SK-N-SH (cell line): ENCODE data around the gene PAAF1. TPM values are rescaled to one million over a fixed set of nuclear protein-coding genes. Genes with fewer than 3 reads are reported as not detected.
"Not testable (repeated sequence)": the region's sequence is repeated elsewhere in the genome, so short reads cannot be mapped to it uniquely, and the experiment has no call there.

Experiments
- CTCF ChIA-PET: fragments of 300-600, 350-600 bp; formaldehyde crosslinking; extraction: SDS; loops from one replicate; lab custom pipeline; 2021; lab: Yijun Ruan, JAX
- POLR2A ChIA-PET: fragments of 350-600 bp; sonication (Branson Sonifier 250); formaldehyde crosslinking; extraction: SDS; loops from one replicate; lab custom pipeline; 2020; ENCODE audit warnings: antibody characterized with exemption, inconsistent platforms; lab: Yijun Ruan, JAX
- DNase-seq: peaks from one replicate; pipeline ENCODE4 v3.0.0; 2012
- H2AFZ ChIP-seq: fragments of 200-600 bp; sonication (generic); 2 replicates; pipeline ENCODE4 v1.8.1; 2016; ENCODE audit warnings: antibody characterized with exemption, mild to moderate bottlenecking, low read depth
- H3F3A ChIP-seq: fragments of 200-600 bp; sonication (generic); replicated peaks from 2 replicates; pipeline ENCODE3; 2016; ENCODE audit warnings: antibody characterized with exemption, mild to moderate bottlenecking; ENCODE audit not compliant: insufficient read depth
- H3K27ac ChIP-seq, 2 experiments: fragments of 200-500 bp in 1 of 2; fragments of 200-600 bp in 1 of 2; sonication (Bioruptor generic) in 1 of 2; sonication (generic), shearing (Covaris generic) in 1 of 2; 2 replicates each; pipeline versions ENCODE4 v1.5.1 to v1.6.1; 2014 to 2016; ENCODE audit warnings: low read depth in 2 of 2, inconsistent platforms in 1 of 2, low read length in 1 of 2, mild to moderate bottlenecking in 1 of 2, mixed read lengths in 1 of 2
- H3K27me3 ChIP-seq: fragments of 200-600 bp; sonication (generic), shearing (Covaris generic); 2 replicates; pipeline ENCODE4 v1.6.1; 2016; ENCODE audit warnings: mixed run types; ENCODE audit not compliant: insufficient read depth
- H3K36me3 ChIP-seq, 2 experiments: fragments of 200-500 bp in 1 of 2; fragments of 200-600 bp in 1 of 2; sonication (Bioruptor generic) in 1 of 2; sonication (generic) in 1 of 2; replicated peaks in 1 of 2; 2 replicates each; pipeline versions ENCODE3 to v1.5.1; 2014 to 2016; ENCODE audit warnings: low read length in 1 of 2, mild to moderate bottlenecking in 1 of 2; ENCODE audit not compliant: insufficient read depth in 2 of 2, control insufficient read depth in 1 of 2
- H3K4me1 ChIP-seq, 2 experiments: fragments of 200-500 bp in 1 of 2; fragments of 200-600 bp in 1 of 2; sonication (Bioruptor generic) in 1 of 2; sonication (generic), shearing (Covaris generic) in 1 of 2; 2 replicates each; pipeline versions ENCODE4 v1.5.1 to v1.6.1; 2014 to 2016; ENCODE audit warnings: low read depth in 1 of 2, low read length in 1 of 2, mixed run types in 1 of 2; ENCODE audit not compliant: insufficient read depth in 2 of 2, control insufficient read depth in 1 of 2
- H3K4me2 ChIP-seq: fragments of 200-600 bp; sonication (generic), shearing (Covaris generic); 2 replicates; pipeline ENCODE4 v1.6.1; 2017; ENCODE audit warnings: mixed run types
- H3K4me3 ChIP-seq, 2 experiments: fragments of 200-500 bp in 1 of 2; fragments of 200-600 bp in 1 of 2; sonication (Bioruptor generic) in 1 of 2; sonication (generic), shearing (Covaris generic) in 1 of 2; 2 replicates each; pipeline versions ENCODE4 v1.5.1 to v1.8.1; 2014 to 2016; ENCODE audit warnings: low read depth in 2 of 2, inconsistent platforms in 1 of 2, low read length in 1 of 2, mild to moderate bottlenecking in 1 of 2, mixed read lengths in 1 of 2, moderate library complexity in 1 of 2
- H3K79me2 ChIP-seq: fragments of 200-600 bp; sonication (generic); 2 replicates; pipeline ENCODE4 v1.8.1; 2017; ENCODE audit warnings: mild to moderate bottlenecking; ENCODE audit not compliant: insufficient read depth
- H3K9ac ChIP-seq: fragments of 200-600 bp; sonication (generic); 2 replicates; pipeline ENCODE4 v1.6.1; 2017; ENCODE audit warnings: mixed run types
- H3K9me2 ChIP-seq: fragments of 200-600 bp; sonication (generic); 2 replicates; pipeline ENCODE4 v1.6.1; 2017; ENCODE audit warnings: mixed run types
- H3K9me3 ChIP-seq: fragments of 200-600 bp; sonication (generic); 2 replicates; pipeline ENCODE4 v1.6.1; 2017; ENCODE audit warnings: mixed run types, mild to moderate bottlenecking, moderate library complexity
- H4K20me1 ChIP-seq: fragments of 200-600 bp; sonication (generic); 2 replicates; pipeline ENCODE4 v1.6.1; 2017; ENCODE audit warnings: mild to moderate bottlenecking, mixed run types; ENCODE audit not compliant: insufficient read depth
- CTCF ChIP-seq: fragments of 200-600 bp; sonication (generic); IDR thresholded peaks from 2 replicates; pipeline ENCODE4 v1.6.1; 2017; ENCODE audit warnings: antibody characterized with exemption, mild to moderate bottlenecking, moderate library complexity
- FOSL2 ChIP-seq: IDR thresholded peaks from 2 replicates; pipeline ENCODE4 v1.4.0; 2012; ENCODE audit warnings: low read depth, mild to moderate bottlenecking, moderate library complexity, borderline replicate concordance
- FOXJ3 ChIP-seq: sonication (generic); formaldehyde crosslinking; IDR thresholded peaks from 2 replicates; pipeline ENCODE4 v1.5.1; 2020; ENCODE audit warnings: mild to moderate bottlenecking, missing genetic modification reagents
- FOXM1 ChIP-seq: IDR thresholded peaks from 2 replicates; pipeline ENCODE4 v1.4.0; 2012; ENCODE audit warnings: low read depth, mild to moderate bottlenecking
- GATA2 ChIP-seq: sonication (generic); formaldehyde crosslinking; IDR thresholded peaks from 2 replicates; pipeline ENCODE4 v1.5.0; 2020; ENCODE audit warnings: mild to moderate bottlenecking, missing genetic modification reagents
- JUND ChIP-seq: IDR thresholded peaks from 2 replicates; pipeline ENCODE4 v1.4.0; 2012
- MEF2A ChIP-seq: IDR thresholded peaks from 2 replicates; pipeline ENCODE4 v1.4.0; 2012; ENCODE audit warnings: low read depth, borderline replicate concordance
- PBX3 ChIP-seq: IDR thresholded peaks from 2 replicates; pipeline ENCODE4; 2012
- POLR2AphosphoS5 ChIP-seq: IDR thresholded peaks from 2 replicates; pipeline ENCODE4 v1.6.1; 2012; ENCODE audit warnings: low read depth, low read length
- RAD21 ChIP-seq: IDR thresholded peaks from 2 replicates; pipeline ENCODE4 v1.6.1; 2012; ENCODE audit warnings: mild to moderate bottlenecking, low read length
- REST ChIP-seq: IDR thresholded peaks from 2 replicates; pipeline ENCODE4 v1.6.1; 2012; ENCODE audit warnings: mild to moderate bottlenecking, low read depth, low read length, moderate library complexity
- SIN3A ChIP-seq: IDR thresholded peaks from 2 replicates; pipeline ENCODE4 v1.6.1; 2012; ENCODE audit warnings: low read depth, mild to moderate bottlenecking, low read length, moderate library complexity, borderline replicate concordance
- SMC3 ChIP-seq: IDR thresholded peaks from 2 replicates; pipeline ENCODE4 v1.6.1; 2012; ENCODE audit warnings: low read depth, low read length, improper control_type of control experiment
- TAF1 ChIP-seq: IDR thresholded peaks from 2 replicates; pipeline ENCODE4 v1.6.1; 2012; ENCODE audit warnings: low read depth, mild to moderate bottlenecking, low read length, moderate library complexity, borderline replicate concordance
- TCF12 ChIP-seq: IDR thresholded peaks from 2 replicates; pipeline ENCODE4 v1.4.0; 2012
- TEAD4 ChIP-seq: IDR thresholded peaks from 2 replicates; pipeline ENCODE4 v1.4.0; 2012; ENCODE audit warnings: mild to moderate bottlenecking, borderline replicate concordance; ENCODE audit not compliant: insufficient read depth
- USF1 ChIP-seq: IDR thresholded peaks from 2 replicates; pipeline ENCODE4 v1.4.0; 2012; ENCODE audit warnings: low read depth, borderline replicate concordance
- YY1 ChIP-seq: IDR thresholded peaks from 2 replicates; pipeline ENCODE4 v1.4.0; 2012; ENCODE audit warnings: low read depth, mild to moderate bottlenecking
- WGBS: methylation state at CpG from one replicate; pipeline ENCODE4 v1.1.6; 2017; ENCODE audit warnings: low lambda C conversion rate; 5-methylcytosine and 5-hydroxymethylcytosine counted together
- polyA plus RNA-seq, 3 experiments: library from polyadenylated mRNA; depleted of rRNA; stranded (reverse); fragments of >200 nt; gene quantifications; 2 replicates each; pipeline ENCODE4 v1.2.3, GENCODE V29; 2012

PAAF1 gene
- polyA plus RNA-seq, 1 of the 3 experiments (the other 2 are of a cell fraction), result 23.2 TPM

GRCh38 chr11:73932781-73933180, 56.0 kb downstream of the PAAF1 start:
- H3K27me3 ChIP-seq, result no peaks in the 10 kb centered on the region
- H4K20me1 ChIP-seq, result no peaks in the 10 kb centered on the region
- WGBS, result 97% methylated on average over 7 of the region's 7 CpGs
- H3K4me2 ChIP-seq, result no peak overlapping the region
- no peaks in the 10 kb centered on the region for H3K9me2 ChIP-seq
- no peak overlapping the region for H3K4me3 ChIP-seq
- H3K9ac ChIP-seq, result no peak overlapping the region
- TF ChIP-seq SMC3, result no peak
- TF ChIP-seq CTCF, result no peak
- no peak for TF ChIP-seq FOXM1
- no peak for TF ChIP-seq MEF2A
- no peak for TF ChIP-seq TEAD4
- no peak for TF ChIP-seq RAD21
- no peak for TF ChIP-seq PBX3
- no peak for TF ChIP-seq TCF12
- TF ChIP-seq JUND, result no peak
- no peak for TF ChIP-seq YY1
- no peak for TF ChIP-seq GATA2 (CRISPR knock-in tag)
- TF ChIP-seq FOXJ3 (CRISPR knock-in tag), result no peak
- no peak for TF ChIP-seq SIN3A
- TF ChIP-seq FOSL2, result no peak
- TF ChIP-seq POLR2AphosphoS5, result no peak
- TF ChIP-seq REST, result no peak
- TF ChIP-seq TAF1, result no peak
- no peak for TF ChIP-seq USF1
- peaks cover 9% of the 10 kb centered on the region for H3F3A ChIP-seq
- H3K79me2 ChIP-seq, result no peaks in the 10 kb centered on the region
- no peak overlapping the region for H3K27ac ChIP-seq
- ChIA-PET POLR2A (no interaction called here), CTCF (interaction anchor here (0.9 to 1.7 kb wide), 5 partner anchors 26 to 307 kb away, joined by 3 to 10 read pairs (median 3); no protein-coding TSS in a partner anchor)
- no peaks in the 10 kb centered on the region for H3K9me3 ChIP-seq
- H2AFZ ChIP-seq, result no peak overlapping the region
- peaks cover 25 to 33% of the 10 kb centered on the region in 2 experiments for H3K36me3 ChIP-seq
- DNase-seq, result no peak
- H3K4me1 ChIP-seq, result no peaks in the 10 kb centered on the region

- 100% methylated on average over 1 of the region's 25 CpGs for WGBS
Measured at GRCh38 chr11:73936047-73936446, 59.2 kb downstream of the PAAF1 start.

More at GRCh38 chr11:73936047-73936446, 59.2 kb downstream of the PAAF1 start:
- H3K9me3 ChIP-seq, H3K4me1 ChIP-seq, POLR2A ChIA-PET, H3K9ac ChIP-seq, H3K9me2 ChIP-seq, DNase-seq, H3K4me3 ChIP-seq, H3K27ac ChIP-seq, H4K20me1 ChIP-seq, H2AFZ ChIP-seq, CTCF ChIA-PET, H3K27me3 ChIP-seq, H3F3A ChIP-seq, H3K79me2 ChIP-seq, H3K4me2 ChIP-seq: not testable (repeated sequence)
- H3K36me3 ChIP-seq, result peaks cover 15 to 23% of the 10 kb centered on the region in 2 experiments
